22Rv1 (cell line): Measurements from ENCODE around the gene CPD.
"Not testable (repeated sequence)": the region's sequence is repeated elsewhere in the genome, so short reads cannot be mapped to it uniquely, and the experiment has no call there.

Experiments used
- ZFX ChIP-seq: fragments of 450-650 bp; IDR thresholded peaks from 2 replicates; pipeline ENCODE4 v1.6.1; 2017; ENCODE audit warnings: antibody characterized with exemption, borderline replicate concordance
- TF ChIP-seq, protein P1 (sequence below): fragments of 450-650 bp; IDR thresholded peaks from 2 replicates; pipeline ENCODE4 v1.5.1; 2017; ENCODE audit warnings: mild to moderate bottlenecking

DNA sequence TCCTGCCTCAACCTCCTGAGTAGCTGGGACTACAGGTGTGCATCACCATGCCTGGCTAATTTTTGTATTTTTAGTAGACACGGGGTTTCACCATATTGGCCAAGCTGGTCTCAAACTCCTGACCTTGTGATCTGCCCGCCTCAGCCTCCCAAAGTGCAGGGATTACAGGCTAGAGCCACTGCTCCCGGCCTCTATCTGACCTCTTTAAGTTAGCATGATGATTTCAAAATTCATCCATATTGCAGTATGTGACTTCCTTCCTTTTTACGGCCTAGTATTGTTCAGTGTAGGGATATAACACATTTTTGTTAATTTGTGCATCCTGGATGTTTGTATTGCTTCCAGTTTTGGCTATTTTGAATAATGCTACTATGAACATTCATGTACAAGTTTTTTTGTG lies 27.5 kb upstream of the CPD start:
- TF ChIP-seq, protein P1, sequence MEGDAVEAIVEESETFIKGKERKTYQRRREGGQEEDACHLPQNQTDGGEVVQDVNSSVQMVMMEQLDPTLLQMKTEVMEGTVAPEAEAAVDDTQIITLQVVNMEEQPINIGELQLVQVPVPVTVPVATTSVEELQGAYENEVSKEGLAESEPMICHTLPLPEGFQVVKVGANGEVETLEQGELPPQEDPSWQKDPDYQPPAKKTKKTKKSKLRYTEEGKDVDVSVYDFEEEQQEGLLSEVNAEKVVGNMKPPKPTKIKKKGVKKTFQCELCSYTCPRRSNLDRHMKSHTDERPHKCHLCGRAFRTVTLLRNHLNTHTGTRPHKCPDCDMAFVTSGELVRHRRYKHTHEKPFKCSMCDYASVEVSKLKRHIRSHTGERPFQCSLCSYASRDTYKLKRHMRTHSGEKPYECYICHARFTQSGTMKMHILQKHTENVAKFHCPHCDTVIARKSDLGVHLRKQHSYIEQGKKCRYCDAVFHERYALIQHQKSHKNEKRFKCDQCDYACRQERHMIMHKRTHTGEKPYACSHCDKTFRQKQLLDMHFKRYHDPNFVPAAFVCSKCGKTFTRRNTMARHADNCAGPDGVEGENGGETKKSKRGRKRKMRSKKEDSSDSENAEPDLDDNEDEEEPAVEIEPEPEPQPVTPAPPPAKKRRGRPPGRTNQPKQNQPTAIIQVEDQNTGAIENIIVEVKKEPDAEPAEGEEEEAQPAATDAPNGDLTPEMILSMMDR, result not testable (repeated sequence)
- not testable (repeated sequence) for TF ChIP-seq ZFX
